Adrenal gland (tissue), 12 donors: ENCODE results near the gene KCNMB3. TPM values are rescaled to one million over a fixed set of nuclear protein-coding genes. Genes with fewer than 3 reads are reported as not detected.

Experiments used
- DNase-seq, 7 donors: peaks; one replicate each; pipeline ENCODE4 v3.0.0-alpha.2; 2019 to 2020
- H3K27ac ChIP-seq, 5 donors: fragments of 200-600 bp; sonication (generic) in 4 of 5; 1 replicate in 3 of 5; 2 replicates in 2 of 5; pipeline versions ENCODE4 v1.5.1 to v1.8.0; 2016 to 2020; ENCODE audit warnings: mild to moderate bottlenecking in 1 of 5
- H3K27me3 ChIP-seq: fragments of 200-600 bp; 2 replicates; pipeline ENCODE4 v1.8.0; 2021
- H3K36me3 ChIP-seq, 2 donors: fragments of 200-600 bp; replicated peaks in 1 of 2; 1 replicate in 1 of 2; 2 replicates in 1 of 2; pipeline versions ENCODE4 v1.5.1 to v1.8.0; 2018 to 2022
- H3K4me1 ChIP-seq, 2 donors: fragments of 200-600 bp; replicated peaks in 1 of 2; 1 replicate in 1 of 2; 2 replicates in 1 of 2; pipeline versions ENCODE4 v1.5.1 to v1.8.0; 2018 to 2021
- H3K4me3 ChIP-seq, 4 donors: fragments of 200-600 bp; sonication (generic) in 3 of 4; one replicate each; pipeline ENCODE4 v1.5.1; 2016 to 2018
- H3K9me3 ChIP-seq, 3 donors: fragments of 200-600 bp; sonication (generic) in 1 of 3; replicated peaks in 1 of 3; 1 replicate in 2 of 3; 2 replicates in 1 of 3; pipeline versions ENCODE4 v1.5.1 to v1.8.0; 2016 to 2021
- POLR2A ChIP-seq, 2 donors: fragments of 450-650 bp; IDR thresholded peaks; one replicate each; pipeline ENCODE4 v1.6.1; 2017; ENCODE audit warnings: antibody characterized with exemption in 2 of 2, mild to moderate bottlenecking in 2 of 2, moderate library complexity in 1 of 2
- WGBS, 4 donors: extraction: QIAGEN DNeasy Blood & Tissue Kit in 2 of 4; methylation state at CpG; one replicate each; pipeline versions ENCODE4 v1.1.5 to v1.1.7; 2013 to 2017; 5-methylcytosine and 5-hydroxymethylcytosine counted together
- intact Hi-C, 2 donors: fragments of 100-400 bp; cut with DNase I; formaldehyde crosslinking; loops; one replicate each; pipeline versions ENCODE4 v1.14.1 to v1.15.0; 2022 to 2023
- polyA plus RNA-seq, 3 donors: library from polyadenylated mRNA; stranded (reverse); fragments of 200-250 nt in 2 of 3; fragments of 350-450 nt in 1 of 3; fragmentation: Illumina TruSeq in 1 of 3; extraction: RNeasy Lipid Tissue Mini Kit (QIAGEN cat#74804) in 1 of 3; gene quantifications; one replicate each; pipeline ENCODE4 v1.2.3, GENCODE V29; 2013 to 2014
- total RNA-seq, 9 donors: library from RNA; depleted of rRNA in 4 of 9; stranded (reverse); fragments of >200 nt in 4 of 9; fragments of 120-200 nt in 1 of 9; fragmentation: NEBNext Ultra II Directional in 1 of 9; extraction: Animal tissue kit (Norgen Biotek cat#: 25700) in 1 of 9; gene quantifications; one replicate each; pipeline versions ENCODE4 v1.1.0 to v1.2.4, GENCODE V29; 2013 to 2023
- TF ChIP-seq, protein P1 (sequence below), 6 experiments: fragments of 450-650 bp in 4 of 6; fragments of 200-600 bp in 2 of 6; sonication (generic) in 1 of 6; IDR thresholded peaks; 1 replicate in 5 of 6; 2 replicates in 1 of 6; pipeline versions ENCODE4 v1.5.1 to v1.8.0; 2016 to 2021; ENCODE audit warnings: antibody characterized with exemption in 6 of 6, mild to moderate bottlenecking in 2 of 6, moderate library complexity in 1 of 6
- donor health status: healthy with polysubstance abuse.
- donor health status: Bipolar disorder and iron deficiency.
- donor health status: DM: yes; HTN: yes; CAD: no.
- donor health status: DM: no; HTN: no; CAD: no.
- donor health status: DM: no; HTN: no; CAD: no.
- donor health status: DM: yes; HTN: yes; CAD: no.

KCNMB3 gene
- total and polyA plus RNA-seq, 12 donors = under 0.01 to 5.7 (median 2.3) TPM

DNA sequence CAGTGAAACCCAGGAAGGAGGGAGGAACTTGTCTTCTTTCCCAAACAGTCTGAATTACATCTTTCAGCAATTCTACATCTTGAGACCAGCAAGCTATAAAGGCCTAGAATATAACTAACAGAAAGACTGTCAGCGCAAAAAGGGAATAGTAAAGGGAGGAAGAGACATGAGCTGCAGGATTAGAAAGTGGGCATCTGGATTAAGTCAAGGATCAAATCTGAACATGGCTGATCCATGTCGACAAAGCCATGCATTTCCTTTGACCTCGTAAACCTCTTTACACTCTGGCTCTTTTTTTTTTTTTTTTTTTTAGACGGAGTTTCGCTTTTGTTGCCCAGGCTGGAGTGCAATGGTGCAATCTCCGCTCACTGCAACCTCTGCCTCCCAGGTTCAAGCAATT, 35.4 kb upstream of the KCNMB3 start:
- Histone ChIP-seq H3K27ac (no peak overlapping the region), H3K9me3 (no peaks in the 10 kb centered on the region), H3K4me3 (no peak overlapping the region), H3K36me3 (no peaks in the 10 kb centered on the region), H3K4me1 (no peaks in the 10 kb centered on the region), H3K27me3 (no peaks in the 10 kb centered on the region)
- DNase-seq = no peak
- TF ChIP-seq POLR2A (IDR thresholded peaks at IDR 0.05) = no peak
- TF ChIP-seq, protein P1, sequence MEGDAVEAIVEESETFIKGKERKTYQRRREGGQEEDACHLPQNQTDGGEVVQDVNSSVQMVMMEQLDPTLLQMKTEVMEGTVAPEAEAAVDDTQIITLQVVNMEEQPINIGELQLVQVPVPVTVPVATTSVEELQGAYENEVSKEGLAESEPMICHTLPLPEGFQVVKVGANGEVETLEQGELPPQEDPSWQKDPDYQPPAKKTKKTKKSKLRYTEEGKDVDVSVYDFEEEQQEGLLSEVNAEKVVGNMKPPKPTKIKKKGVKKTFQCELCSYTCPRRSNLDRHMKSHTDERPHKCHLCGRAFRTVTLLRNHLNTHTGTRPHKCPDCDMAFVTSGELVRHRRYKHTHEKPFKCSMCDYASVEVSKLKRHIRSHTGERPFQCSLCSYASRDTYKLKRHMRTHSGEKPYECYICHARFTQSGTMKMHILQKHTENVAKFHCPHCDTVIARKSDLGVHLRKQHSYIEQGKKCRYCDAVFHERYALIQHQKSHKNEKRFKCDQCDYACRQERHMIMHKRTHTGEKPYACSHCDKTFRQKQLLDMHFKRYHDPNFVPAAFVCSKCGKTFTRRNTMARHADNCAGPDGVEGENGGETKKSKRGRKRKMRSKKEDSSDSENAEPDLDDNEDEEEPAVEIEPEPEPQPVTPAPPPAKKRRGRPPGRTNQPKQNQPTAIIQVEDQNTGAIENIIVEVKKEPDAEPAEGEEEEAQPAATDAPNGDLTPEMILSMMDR (IDR thresholded peaks at IDR 0.05) = no peak
- 77 to 86% (median 85%) methylated on average over 6 of the region's 6 CpGs for WGBS, 4 donors
- intact Hi-C loops = no loop called here

DNA sequence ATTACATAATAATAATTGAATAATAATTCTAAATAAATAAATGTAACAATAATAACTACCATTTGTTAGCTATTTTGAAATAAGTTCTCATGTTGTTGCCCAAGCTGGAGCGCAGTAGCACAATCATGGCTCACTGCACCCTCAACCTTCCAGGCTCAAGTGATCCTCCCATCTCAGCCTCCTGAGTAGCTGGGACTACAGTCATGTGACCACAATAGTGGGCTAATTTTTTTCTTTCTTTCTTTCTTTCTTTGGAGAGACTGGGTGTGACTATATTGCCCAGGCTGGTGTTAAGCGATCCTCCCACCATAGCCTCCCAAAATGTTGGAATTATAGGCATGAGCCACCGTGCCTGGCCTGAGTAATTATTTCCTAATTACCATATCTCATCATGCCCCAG, 30.9 kb upstream of the KCNMB3 start:
- Histone ChIP-seq H3K36me3 (no peaks in the 10 kb centered on the region), H3K9me3 (no peaks in the 10 kb centered on the region), H3K27me3 (no peaks in the 10 kb centered on the region), H3K27ac (no peak overlapping the region), H3K4me3 (no peak overlapping the region), H3K4me1 (no peaks in the 10 kb centered on the region)
- intact Hi-C loops = no loop called here
- TF ChIP-seq, protein P1 (IDR thresholded peaks at IDR 0.05) = no peak
- TF ChIP-seq POLR2A (IDR thresholded peaks at IDR 0.05) = no peak
- WGBS, 4 donors = 85 to 94% (median 90%) methylated on average over 3 of the region's 3 CpGs
- DNase-seq = no peak

DNA sequence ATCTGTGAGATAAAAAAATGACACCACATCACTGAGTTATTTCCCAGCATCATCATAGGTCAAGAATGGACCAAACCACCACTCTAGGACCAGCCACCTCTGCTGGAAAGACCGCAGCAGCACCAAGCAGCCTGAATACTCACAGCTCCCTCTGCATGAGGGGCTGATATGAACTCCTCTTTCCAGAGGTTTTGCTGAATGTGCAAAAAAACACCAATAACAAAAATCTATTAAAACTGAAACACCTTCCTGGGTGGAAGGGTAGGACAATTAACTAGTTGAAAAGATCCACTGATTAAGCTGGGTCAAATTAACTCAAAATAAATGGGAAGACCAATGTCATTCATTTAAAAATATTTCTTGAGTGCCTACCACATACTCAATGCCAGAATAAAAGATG, 28.9 kb upstream of the KCNMB3 start:
- Histone ChIP-seq H3K4me3 (no peak overlapping the region), H3K27ac (no peak overlapping the region), H3K36me3 (no peaks in the 10 kb centered on the region), H3K4me1 (no peaks in the 10 kb centered on the region), H3K9me3 (no peaks in the 10 kb centered on the region), H3K27me3 (no peaks in the 10 kb centered on the region)
- TF ChIP-seq, protein P1 (IDR thresholded peaks at IDR 0.05) = no peak
- TF ChIP-seq POLR2A (IDR thresholded peaks at IDR 0.05) = no peak
- WGBS, 4 donors = 88 to 100% (median 92%) methylated on average over 1 of the region's 1 CpG
- intact Hi-C loops = no loop called here
- DNase-seq = no peak

DNA sequence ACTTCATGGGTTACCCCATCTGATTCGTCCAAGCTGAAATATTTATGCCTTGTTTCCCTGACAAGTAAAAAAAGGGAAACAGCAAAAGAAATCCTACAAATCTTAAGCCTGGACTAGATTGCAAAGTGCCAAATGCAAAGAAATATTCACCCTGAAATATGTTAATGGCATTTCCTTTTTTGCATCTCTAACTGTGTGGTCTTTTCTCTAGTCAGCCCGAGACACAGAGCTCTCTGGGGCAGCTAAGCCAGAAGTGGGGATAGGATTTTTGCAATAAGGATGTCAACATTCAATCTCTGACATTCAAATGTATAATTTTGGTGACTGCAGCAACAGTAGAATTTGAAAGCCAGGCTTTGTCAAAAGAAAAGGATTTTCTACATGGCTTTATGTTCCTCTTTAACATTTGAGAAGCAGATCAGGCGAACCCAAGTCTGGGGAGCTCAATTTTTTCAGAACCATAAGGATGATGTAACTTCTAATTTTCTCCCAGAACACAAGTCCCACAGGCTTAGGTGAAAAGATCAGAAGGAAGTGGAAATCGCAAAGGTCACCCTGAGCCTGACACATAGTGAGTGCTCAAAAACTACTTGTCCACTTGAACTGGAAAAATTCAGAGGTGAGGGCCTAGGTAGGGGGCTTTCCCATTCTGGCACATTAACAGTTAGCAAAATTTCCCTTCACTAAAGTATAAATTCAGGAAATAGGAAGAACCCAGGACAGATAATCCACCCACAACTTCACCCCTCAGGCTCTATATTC, 28.2 kb upstream of the KCNMB3 start:
- TF ChIP-seq, protein P1 (IDR thresholded peaks at IDR 0.05) = no peak
- TF ChIP-seq POLR2A (IDR thresholded peaks at IDR 0.05) = no peak
- Histone ChIP-seq H3K9me3 (no peaks in the 10 kb centered on the region), H3K36me3 (no peaks in the 10 kb centered on the region), H3K27me3 (no peaks in the 10 kb centered on the region), H3K27ac (no peak overlapping the region), H3K4me3 (no peak overlapping the region), H3K4me1 (no peaks in the 10 kb centered on the region)
- DNase-seq = no peak
- 54 to 66% (median 56%) methylated on average over 4 of the region's 4 CpGs for WGBS, 4 donors
- intact Hi-C loops = no loop called here
